NCI-H2196 (cell line): ENCODE results near the gene HBA1.
"Not testable (repeated sequence)": the region's sequence is repeated elsewhere in the genome, so short reads cannot be mapped to it uniquely, and the experiment has no call there.

Source experiments
- DNase-seq: peaks from one replicate; lab custom pipeline; 2025; ENCODE audit not compliant: unreplicated experiment; lab: John Stamatoyannopoulos, UW

HBA1 gene

GRCh38 chr16:176477-177382 is at the start of gene HBA1:
HBA1 (plus strand) TSS chr16:176680; CDS start chr16:176717, 37 bp downstream.
- DNase-seq, result not testable (repeated sequence)

- DNase-seq, result no peak
Observed at GRCh38 chr16:129075-129474, 47.4 kb upstream of the HBA1 start.

- no peak for DNase-seq
Observed at GRCh38 chr16:130533-131173, 45.8 kb upstream of the HBA1 start.

- DNase-seq, result no peak
Observed at GRCh38 chr16:132120-132519, 44.4 kb upstream of the HBA1 start.

GRCh38 chr16:133716-134115 is 42.8 kb upstream of the HBA1 start:
- no peak for DNase-seq

GRCh38 chr16:138049-138417 is 38.4 kb upstream of the HBA1 start:
- DNase-seq, result no peak

- DNase-seq, result no peak
Observed at GRCh38 chr16:140175-140857, 36.2 kb upstream of the HBA1 start.

- DNase-seq, result no peak
Observed at GRCh38 chr16:142405-142967, 34.0 kb upstream of the HBA1 start.

- DNase-seq, result no peak
Observed at GRCh38 chr16:143047-143446, 33.4 kb upstream of the HBA1 start.

- no peak for DNase-seq
Observed at GRCh38 chr16:143456-143855, 33.0 kb upstream of the HBA1 start.

GRCh38 chr16:144797-145252 is 31.7 kb upstream of the HBA1 start:
- no peak for DNase-seq

- DNase-seq, result no peak
Observed at GRCh38 chr16:146646-147045, 29.8 kb upstream of the HBA1 start.

- DNase-seq, result no peak
Observed at GRCh38 chr16:149024-149660, 27.3 kb upstream of the HBA1 start.

GRCh38 chr16:152141-153128 is 24.0 kb upstream of the HBA1 start, which contains the start of gene HBZ:
HBZ (plus strand) TSS chr16:152644; CDS start chr16:152910, 266 bp downstream.
- no peak for DNase-seq

- not testable (repeated sequence) for DNase-seq
Observed at GRCh38 chr16:153129-153521, 23.4 kb upstream of the HBA1 start.

- DNase-seq, result not testable (repeated sequence)
Observed at GRCh38 chr16:153550-154216, 22.8 kb upstream of the HBA1 start.

- peak; percentile 30 for DNase-seq
Observed at GRCh38 chr16:154217-155030, 22.1 kb upstream of the HBA1 start.

GRCh38 chr16:155031-155398 is 21.5 kb upstream of the HBA1 start:
- no peak for DNase-seq
